NCI-H1105 treated with DMSO at 0.1 percent for 48 hours (cell line): ENCODE measurements around the gene LAMP2.
A peak's percentile ranks its signal among the peaks of the same experiment; 100 is the strongest.
"Not testable (repeated sequence)": the region's sequence is repeated elsewhere in the genome, so short reads cannot be mapped to it uniquely, and the experiment has no call there.

Source experiments
- DNase-seq: peaks from one replicate; lab custom pipeline; 2025; lab: John Stamatoyannopoulos, UW

The LAMP2 gene

GRCh38 chrX:120468825-120469525, at the start of gene LAMP2:
LAMP2 (minus strand) TSS chrX:120469296; CDS start chrX:120469169, 127 bp downstream.
- peak; percentile 75 for DNase-seq

GRCh38 chrX:120517936-120518335, 48.8 kb upstream of the LAMP2 start:
- DNase-seq, result no peak

GRCh38 chrX:120514236-120514635, 45.1 kb upstream of the LAMP2 start:
- no peak for DNase-seq

DNA sequence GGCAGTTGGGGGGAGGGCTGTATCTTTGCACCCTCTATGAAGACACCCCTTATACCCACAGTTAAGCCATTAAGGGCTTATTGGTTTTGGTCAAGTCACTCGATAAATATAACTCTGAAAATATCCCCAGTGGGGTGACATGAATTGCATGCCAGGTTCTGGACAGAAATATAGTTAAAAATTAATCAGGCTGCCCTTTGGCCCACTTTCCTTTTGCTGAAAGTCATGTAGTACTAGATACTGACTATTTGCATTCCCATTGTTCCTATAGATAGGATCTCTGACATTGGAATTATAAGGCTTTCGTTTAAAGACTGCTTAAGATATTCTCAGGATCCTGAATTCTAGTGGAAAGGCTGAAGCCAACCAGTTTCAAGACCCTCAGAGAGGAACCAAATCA, 43.5 kb upstream of the LAMP2 start:
- no peak for DNase-seq

- no peak for DNase-seq
These were observed 43.1 kb upstream of the LAMP2 start for GRCh38 chrX:120512222-120512621.

GRCh38 chrX:120504569-120504968, 35.5 kb upstream of the LAMP2 start:
- DNase-seq, result no peak

- DNase-seq, result no peak
These were observed 30.4 kb upstream of the LAMP2 start for GRCh38 chrX:120499301-120500072.

- not testable (repeated sequence) for DNase-seq
These were observed 21.0 kb upstream of the LAMP2 start for GRCh38 chrX:120490119-120490518.

DNA sequence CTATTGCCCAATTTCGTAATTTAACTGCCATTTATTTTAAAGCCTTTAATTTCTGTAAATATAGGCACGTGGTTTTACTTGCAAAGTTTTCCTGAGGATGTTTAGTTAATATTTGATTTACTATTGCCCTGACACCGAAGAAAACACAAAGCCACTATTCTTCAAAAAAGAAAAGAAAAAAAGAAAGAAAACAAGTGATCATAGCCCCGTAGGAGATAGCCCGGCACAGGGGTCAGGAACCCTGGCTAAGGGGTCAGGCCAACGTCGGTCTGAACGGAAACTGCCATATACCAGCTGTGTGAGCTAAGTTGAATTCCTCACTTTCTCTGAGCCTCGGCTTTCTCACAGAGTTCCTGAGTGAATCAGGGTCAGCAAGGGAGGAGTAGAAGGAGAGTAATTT, 17.7 kb upstream of the LAMP2 start:
- DNase-seq, result no peak

GRCh38 chrX:120485638-120486520, 16.8 kb upstream of the LAMP2 start:
- peak; percentile 89 for DNase-seq

- DNase-seq, result peak; percentile 47
These were observed 16.2 kb upstream of the LAMP2 start for GRCh38 chrX:120485315-120485637.

DNA sequence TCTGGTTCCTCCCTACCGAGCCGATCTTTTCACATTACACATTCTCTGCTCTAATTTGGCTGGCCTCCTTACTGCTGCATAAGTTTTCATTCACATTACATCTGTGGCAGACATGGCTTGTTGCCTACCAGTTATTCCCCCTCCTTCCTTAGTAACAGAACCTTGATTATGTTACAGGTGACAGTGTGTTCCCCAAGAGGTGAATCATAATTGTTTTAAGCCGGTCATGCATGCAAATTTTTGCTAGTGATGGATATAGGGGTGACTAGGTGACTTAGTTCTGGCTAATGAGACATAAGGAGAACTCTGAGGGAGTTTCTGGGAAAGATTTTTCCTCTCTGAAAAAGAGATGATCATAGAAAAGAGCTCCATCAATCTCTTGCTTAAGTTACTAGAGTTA, 8.4 kb upstream of the LAMP2 start:
- DNase-seq, result no peak

DNA sequence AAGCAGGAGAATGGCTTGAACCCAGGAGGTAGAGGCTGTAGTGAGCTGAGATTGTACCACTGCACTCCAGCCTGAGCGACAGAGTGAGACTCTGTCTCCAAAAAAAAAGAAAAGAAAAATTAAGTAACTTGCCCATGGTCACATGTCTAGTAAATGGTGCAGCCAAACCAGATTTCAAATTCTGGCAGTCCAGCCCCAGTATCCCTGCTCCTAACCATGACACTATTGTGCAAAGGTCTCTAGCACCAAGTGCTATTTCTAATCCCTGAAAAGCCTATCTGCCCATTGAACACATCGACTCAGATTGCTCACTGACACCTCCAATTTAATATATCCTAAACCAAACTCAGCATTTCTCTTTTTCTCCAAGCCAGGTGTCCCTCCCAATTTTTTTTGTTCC, 7.6 kb upstream of the LAMP2 start:
- no peak for DNase-seq

DNA sequence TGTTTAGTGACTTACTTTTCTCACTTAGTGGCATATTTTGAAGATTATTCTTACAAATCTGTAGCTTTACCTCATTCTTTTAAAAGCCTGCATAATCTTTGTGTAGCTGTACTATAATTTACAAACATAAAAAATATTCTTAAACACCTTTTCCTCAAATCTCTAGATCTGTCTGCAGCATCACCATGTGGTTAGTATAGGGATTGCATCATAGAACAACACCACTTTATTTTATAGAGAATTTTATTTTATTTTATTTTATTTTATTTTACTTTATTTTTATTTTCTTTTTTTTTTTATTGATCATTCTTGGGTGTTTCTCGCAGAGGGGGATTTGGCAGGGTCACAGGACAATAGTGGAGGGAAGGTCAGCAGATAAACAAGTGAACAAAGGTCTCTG, 6.4 kb upstream of the LAMP2 start:
- DNase-seq, result not testable (repeated sequence)

DNA sequence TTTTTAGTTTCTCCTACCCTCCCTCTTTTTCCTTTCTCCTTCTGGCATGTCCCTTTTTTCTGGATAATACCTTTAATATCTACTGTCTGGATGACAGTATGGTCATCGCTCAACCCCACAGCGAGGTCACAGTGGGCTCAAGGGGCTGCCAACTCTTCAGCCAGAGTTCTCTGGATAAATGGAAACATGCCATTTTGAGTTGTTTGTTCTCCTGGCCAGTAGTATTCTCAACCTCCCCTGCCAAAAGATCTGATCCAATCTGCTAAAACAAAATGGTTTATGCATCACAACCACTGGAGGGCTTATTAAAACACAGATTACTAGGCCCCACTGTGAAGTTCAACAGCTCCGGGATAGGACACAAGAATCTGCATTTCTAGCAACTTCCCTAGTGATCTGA, 5.0 kb upstream of the LAMP2 start:
- no peak for DNase-seq

- DNase-seq, result not testable (repeated sequence)
These were observed 561 bp upstream of the LAMP2 start for GRCh38 chrX:120469657-120470056.

GRCh38 chrX:120468479-120468824, 644 bp downstream of the LAMP2 start:
- no peak for DNase-seq

- DNase-seq, result no peak
These were observed 1.0 kb downstream of the LAMP2 start for GRCh38 chrX:120468071-120468470.

DNA sequence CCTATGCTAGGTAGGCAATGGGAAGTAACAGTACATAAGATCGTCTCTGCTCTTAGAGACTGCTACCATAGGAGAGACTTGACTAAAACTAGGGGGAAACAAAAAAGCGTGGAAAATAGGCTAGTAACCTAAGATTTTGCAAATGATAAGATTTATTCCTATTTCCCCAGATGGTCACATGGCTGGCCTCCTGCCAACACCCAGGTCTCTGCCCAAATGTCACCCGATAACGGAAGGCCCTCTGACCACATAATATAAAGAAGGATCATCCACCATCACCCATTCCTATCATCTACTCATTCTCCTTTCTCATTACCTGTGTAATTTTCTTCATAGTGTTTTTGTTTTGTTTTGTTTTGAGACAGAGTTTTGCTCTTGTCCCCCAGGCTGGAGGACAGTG, 4.7 kb downstream of the LAMP2 start:
- no peak for DNase-seq

DNA sequence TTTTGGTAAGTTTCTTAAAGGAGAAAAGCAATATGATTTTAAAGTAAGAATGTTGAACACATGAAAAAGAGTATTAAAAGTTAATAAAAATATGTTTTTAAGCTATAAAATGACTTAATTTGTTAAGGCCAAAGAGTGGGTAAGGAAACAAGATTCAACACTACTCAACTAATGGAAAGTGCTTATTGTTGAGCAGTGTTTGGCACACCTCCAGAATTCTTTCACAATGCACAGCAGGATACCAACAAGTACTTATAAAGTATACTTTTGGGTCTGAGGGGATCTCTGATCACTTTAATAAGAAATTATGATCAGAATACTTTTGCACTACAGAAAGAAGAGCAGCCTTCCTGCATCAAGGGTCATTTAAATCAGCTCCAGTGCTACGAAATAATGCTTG, 5.9 kb downstream of the LAMP2 start:
- peak; percentile 39 for DNase-seq

DNA sequence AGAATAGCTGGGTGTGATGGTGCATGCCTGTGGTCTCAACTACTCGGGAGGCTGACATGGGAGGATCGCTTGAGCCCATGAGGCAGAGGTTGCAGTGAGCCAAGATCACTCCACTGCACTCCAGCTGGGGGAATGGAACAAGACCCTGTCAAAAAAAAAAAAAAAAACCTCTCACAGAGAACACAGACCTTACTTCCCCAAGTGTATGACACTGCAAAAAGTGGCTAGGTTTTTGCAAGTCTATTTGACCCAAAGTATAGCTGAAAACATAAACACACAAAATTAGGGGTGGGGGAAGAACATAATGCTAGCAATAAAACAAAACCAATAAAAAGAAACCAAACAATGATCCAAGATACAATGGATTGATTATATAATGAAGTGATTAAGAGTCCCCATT, 6.7 kb downstream of the LAMP2 start:
- no peak for DNase-seq

DNA sequence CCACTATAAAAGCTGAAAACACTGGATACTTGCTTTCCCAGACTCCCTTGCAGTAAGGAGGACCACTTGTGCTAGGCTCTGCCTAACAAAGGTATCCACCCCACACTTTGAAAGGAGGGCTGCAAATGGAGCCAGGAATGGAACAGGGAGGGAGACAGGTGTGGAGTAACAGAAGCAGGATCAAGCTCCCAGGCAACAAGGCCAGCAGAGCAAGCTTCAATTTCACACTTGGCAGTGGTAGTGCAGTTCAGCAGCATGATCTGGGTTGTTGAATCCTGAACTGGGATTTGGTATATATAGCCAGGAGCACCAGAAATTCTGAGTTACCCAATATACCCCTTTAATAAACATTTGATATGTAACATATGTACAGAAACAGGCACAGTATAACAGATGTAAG, 9.8 kb downstream of the LAMP2 start:
- no peak for DNase-seq

DNA sequence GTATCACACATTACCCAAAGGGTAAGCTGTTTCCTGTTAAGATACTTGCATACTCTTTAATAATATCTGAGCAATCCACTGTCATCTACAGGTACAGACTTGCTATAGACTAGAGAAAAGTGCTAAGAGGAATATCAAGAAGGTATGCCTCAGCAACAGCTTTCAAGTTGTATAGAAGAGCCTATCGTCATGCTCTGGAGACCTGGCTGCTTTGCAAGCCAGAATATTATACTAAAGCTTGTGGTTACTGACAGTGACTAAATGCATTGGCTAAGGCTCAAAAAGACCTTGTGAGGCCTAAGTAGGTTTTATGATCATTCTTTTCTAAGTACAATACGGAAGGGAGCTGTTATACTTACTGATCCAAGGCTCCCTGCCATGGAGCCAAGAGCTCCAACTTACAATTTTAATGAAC, 11.3 kb downstream of the LAMP2 start:
- DNase-seq, result no peak
